Measurements from ENCODE around the gene NHERF1. TPM values are rescaled to one million over a fixed set of nuclear protein-coding genes. Genes with fewer than 3 reads are reported as not detected.
A peak's percentile ranks its signal among the peaks of the same experiment; 100 is the strongest.

NHERF1 gene
- total and polyA plus RNA-seq, 9 of the 15 experiments (the other 6 are each of a cell fraction or from before 2014, with no cell fraction given) = 11.4 to 79.9 (median 36.9) TPM

- TF ChIP-seq HNRNPH1 (optimal IDR thresholded peaks at IDR 0.05; ENCODE audit: low read depth, low read length) (no peak), PRDM10 (IDR thresholded peaks at IDR 0.05; ENCODE audit: partially characterized antibody) (peak; percentile 81), ZNF551 (CRISPR knock-in tag; IDR thresholded peaks at IDR 0.05) (no peak), FIP1L1 (IDR thresholded peaks at IDR 0.05; ENCODE audit: low read depth, low read length, poor library complexity, severe bottlenecking) (no peak), DEAF1 (CRISPR knock-in tag; IDR thresholded peaks at IDR 0.05) (peak; percentile 57), ZNF347 (CRISPR knock-in tag; IDR thresholded peaks at IDR 0.05; ENCODE audit: low read depth) (no peak), ZNF124 (CRISPR knock-in tag; IDR thresholded peaks at IDR 0.05) (no peak), ZNF121 (CRISPR knock-in tag; conservative IDR thresholded peaks at IDR 0.05) (no peak), ZNF140 (CRISPR knock-in tag; IDR thresholded peaks at IDR 0.05) (no peak), ELK3 (CRISPR knock-in tag; IDR thresholded peaks at IDR 0.05) (no peak), RBFOX2 (IDR thresholded peaks at IDR 0.05; ENCODE audit: low read depth, low read length) (no peak), MEF2A (IDR thresholded peaks at IDR 0.05; ENCODE audit: control insufficient read depth, low read depth, low read length) (no peak), POLR2G (IDR thresholded peaks at IDR 0.05; ENCODE audit: low read depth, low read length) (no peak), MTA2 (IDR thresholded peaks at IDR 0.05; ENCODE audit: low read depth) (no peak), NFE2 (IDR thresholded peaks at IDR 0.05; ENCODE audit: low read depth) (no peak), NFIC (IDR thresholded peaks at IDR 0.05) (peak; percentile 52), HEY1 (CRISPR knock-in tag; IDR thresholded peaks at IDR 0.05; ENCODE audit: borderline replicate concordance) (no peak), SMC3 (conservative IDR thresholded peaks at IDR 0.05; ENCODE audit: insufficient read depth, low read depth, low read length) (0 out of 2 replicates have a peak, but pooled peaks have one; percentile 29), SMARCA4 (IDR thresholded peaks at IDR 0.05) (no peak), ZKSCAN3 (CRISPR knock-in tag; IDR thresholded peaks at IDR 0.05) (no peak), ZFP91 (CRISPR knock-in tag; IDR thresholded peaks at IDR 0.05) (no peak)
Measured at GRCh38 chr17:74736513-74737298, 11.7 kb upstream of the NHERF1 start, which contains the start of gene RAB37 (continued).
